Measurements from ENCODE around the gene INPP5D.

DNA sequence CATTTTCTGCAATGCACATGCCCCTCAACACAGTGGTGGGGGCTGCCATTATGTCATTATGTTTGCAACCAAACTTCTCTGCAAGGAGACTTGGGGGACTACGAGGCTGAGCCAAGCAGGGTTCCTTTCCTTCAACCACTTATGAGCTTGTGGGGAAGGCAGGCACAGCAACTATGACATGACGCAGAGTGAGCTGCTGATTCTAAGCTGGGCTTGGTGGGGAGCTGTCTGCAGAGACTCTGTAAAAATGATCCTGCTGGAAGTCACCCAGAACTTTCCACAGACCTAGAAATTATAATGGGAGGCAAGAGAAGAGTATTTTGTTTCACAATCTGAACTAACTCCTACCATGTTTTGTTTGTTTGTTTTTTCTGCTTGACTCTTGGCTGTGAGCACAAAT lies 55.6 kb downstream of the INPP5D start:
- TF ChIP-seq POLR2AphosphoS5 (IDR thresholded peaks at IDR 0.05; ENCODE audit: low read depth, low read length) (no peak), POLR2A (IDR thresholded peaks at IDR 0.05; ENCODE audit: low read depth, low read length) (no peak)
